Activated T-cell treated with anti-CD3 and anti-CD28 coated beads for 1 hour (primary cell): ENCODE measurements around the gene MGST3.
"Not testable (repeated sequence)": the region's sequence is repeated elsewhere in the genome, so short reads cannot be mapped to it uniquely, and the experiment has no call there.

Experiments used
- DNase-seq: peaks from one replicate; pipeline ENCODE4 v3.0.0-alpha.2; 2020; ENCODE audit warnings: low read depth

MGST3 gene

GRCh38 chr1:165658766-165659580 is 27.9 kb downstream of the MGST3 start:
- DNase-seq, result not testable (repeated sequence)

DNA sequence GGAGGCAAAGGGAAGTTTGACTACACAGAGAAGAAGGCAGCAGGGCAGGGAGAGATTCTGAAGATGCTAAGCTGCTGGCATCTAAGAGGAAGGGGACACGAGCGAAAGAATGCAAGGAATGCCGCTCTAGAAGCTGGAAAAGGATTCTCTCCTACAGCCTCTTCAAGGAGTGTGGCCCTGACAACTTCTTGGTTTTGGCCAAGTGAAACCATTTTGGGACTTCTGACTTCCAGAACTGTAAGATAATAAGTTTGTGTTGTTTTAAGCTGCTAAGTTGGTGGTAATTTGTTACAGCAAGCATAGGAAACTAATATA is 28.5 kb downstream of the MGST3 start:
- DNase-seq, result no peak

DNA sequence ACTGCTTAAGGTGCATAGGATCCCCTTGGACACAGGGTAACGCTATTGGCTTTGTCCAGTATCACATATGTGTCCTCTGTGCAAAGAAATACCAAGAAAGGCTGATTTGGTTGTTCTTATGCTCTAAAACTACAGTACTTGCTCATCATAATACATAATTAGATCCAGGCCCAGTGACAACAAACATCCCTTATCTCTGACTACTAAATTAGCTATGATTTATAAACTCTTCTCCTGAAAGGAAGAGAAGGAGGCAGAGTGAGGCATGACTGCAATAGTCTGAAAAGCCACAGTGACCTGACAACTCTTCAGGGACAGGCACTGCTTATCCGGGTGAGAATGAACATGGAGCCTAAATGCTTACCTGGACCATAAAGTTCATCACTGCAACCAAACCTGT is 30.7 kb downstream of the MGST3 start:
- DNase-seq, result no peak

- DNase-seq, result no peak
These were observed 31.2 kb downstream of the MGST3 start for GRCh38 chr1:165662186-165662585.

DNA sequence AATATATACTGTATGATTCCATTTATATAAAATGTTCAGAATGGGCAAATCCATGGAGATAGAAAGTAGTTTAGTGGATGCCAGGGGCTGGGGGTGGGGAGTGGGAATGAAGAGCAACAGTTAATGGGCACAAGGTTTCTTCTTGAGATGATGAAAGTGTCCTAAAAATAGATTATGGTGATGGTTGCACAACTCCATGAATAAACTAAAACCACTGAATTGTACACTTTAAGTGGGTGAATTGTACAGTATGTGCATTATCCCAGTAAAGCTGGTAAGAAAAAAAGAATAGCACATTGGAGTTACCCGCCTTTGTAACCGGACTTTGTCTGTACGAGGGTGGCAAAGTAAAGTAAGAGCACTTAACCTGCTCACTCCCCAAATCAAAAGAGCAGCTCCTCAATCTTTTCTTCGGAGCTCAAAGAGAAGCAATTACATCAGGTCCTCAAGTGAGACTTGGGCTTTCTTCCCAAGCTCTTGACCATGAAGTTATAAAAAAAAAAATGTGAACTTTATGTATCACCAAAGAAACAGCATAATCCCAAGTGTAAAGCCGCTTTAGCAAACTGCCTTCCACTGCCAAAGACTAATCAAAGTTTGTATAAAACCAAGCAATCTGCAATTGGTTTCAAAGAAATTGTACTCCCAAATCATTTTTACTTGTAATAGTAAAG is 35.3 kb downstream of the MGST3 start:
- DNase-seq, result no peak

DNA sequence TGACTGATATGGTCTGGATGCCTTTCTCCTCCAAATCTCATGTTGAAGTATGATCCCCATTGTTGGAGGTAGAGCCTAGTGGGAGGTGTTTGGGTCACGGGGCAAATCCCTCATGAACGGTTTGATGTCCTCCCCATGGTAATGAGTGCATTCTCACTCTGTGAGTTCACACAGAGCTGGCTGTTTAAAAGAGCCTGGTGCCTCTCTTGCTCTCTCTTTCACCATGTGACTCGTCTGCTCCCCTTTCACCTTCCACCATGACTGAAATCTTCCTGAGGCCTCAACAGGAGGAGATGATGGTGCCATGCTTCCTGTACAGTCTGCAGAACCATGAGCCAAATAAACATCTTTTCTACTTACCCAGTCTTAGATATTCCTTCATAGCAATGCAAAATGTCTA is 37.1 kb downstream of the MGST3 start:
- no peak for DNase-seq

GRCh38 chr1:165671526-165671925 is 40.5 kb downstream of the MGST3 start:
- no peak for DNase-seq

GRCh38 chr1:165674599-165674998 is 43.6 kb downstream of the MGST3 start:
- no peak for DNase-seq

- DNase-seq, result no peak
These were observed 44.8 kb downstream of the MGST3 start for GRCh38 chr1:165675794-165676193.

GRCh38 chr1:165678509-165678908 is 47.5 kb downstream of the MGST3 start:
- DNase-seq, result no peak

- DNase-seq, result no peak
These were observed 48.4 kb downstream of the MGST3 start for GRCh38 chr1:165679282-165680036.

DNA sequence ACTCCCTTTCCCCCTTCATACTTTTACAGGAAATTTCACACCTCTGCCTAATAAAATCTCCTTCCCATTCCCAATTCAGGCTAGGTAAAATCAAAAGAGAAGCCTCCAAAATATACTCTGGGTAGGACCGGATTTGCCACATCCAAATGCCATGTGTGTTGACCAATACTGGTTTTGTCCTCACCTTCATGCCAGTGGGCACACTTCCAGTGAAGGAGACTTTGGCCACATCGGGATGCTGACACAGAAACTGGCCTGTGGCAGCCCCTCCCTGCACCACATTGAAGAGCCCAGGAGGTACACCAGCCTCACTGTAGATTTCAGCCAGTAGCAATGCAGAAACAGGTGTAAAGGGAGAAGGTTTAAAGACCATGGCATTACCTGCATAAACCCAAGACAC is 49.3 kb downstream of the MGST3 start:
- no peak for DNase-seq

- not testable (repeated sequence) for DNase-seq
These were observed 49.7 kb downstream of the MGST3 start for GRCh38 chr1:165680773-165681172.

DNA sequence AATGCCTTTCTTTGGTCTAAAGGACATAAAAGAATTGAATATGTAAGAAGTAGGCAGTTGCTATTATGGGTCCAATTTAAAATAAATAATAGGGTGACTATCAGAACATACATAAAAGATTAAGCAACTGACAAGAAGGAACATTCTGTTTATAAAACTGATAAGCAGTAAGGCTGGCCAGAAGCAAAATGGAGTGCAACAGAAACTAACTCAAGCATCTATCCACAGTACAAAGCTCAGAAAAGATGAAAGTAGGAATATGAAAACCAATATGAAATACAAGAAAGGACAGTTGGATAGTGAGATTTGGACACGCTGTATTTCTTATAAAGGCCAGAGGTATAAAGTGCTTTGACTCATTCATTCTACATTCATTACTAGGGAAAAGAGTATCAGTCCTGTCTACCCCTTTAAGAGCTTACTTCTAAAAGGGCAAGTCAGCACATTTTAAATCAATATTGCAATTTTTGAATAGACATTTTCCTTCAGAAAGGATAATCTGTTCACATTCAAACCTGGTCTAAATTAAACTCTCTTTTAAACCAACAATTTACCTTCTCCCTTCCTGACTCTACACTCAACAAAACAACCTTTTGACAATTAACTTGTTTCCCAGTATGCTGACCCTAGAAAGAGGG is 52.9 kb downstream of the MGST3 start:
- DNase-seq, result no peak

- no peak for DNase-seq
These were observed 55.3 kb downstream of the MGST3 start for GRCh38 chr1:165686121-165686970.

DNA sequence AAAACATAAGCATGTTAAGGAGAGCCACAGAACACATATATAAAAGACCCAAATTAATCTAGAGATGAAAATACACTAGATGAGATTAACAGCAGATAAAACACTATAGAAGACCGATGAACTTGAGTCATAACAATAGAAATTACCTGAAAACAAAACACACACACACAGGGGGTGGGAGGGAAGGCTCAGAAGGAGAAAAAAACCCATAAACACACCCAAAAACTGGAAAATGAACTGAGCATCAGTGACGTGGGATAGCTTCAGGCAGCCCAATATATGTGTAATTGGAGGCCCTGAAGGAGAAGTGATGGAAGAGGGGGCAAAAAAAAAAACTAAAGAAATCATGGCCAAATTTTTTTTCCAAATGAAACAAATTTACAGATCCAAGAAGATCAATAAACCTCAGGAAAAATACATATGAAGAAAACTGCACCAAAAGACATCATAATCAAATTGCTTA is 56.0 kb downstream of the MGST3 start:
- no peak for DNase-seq

DNA sequence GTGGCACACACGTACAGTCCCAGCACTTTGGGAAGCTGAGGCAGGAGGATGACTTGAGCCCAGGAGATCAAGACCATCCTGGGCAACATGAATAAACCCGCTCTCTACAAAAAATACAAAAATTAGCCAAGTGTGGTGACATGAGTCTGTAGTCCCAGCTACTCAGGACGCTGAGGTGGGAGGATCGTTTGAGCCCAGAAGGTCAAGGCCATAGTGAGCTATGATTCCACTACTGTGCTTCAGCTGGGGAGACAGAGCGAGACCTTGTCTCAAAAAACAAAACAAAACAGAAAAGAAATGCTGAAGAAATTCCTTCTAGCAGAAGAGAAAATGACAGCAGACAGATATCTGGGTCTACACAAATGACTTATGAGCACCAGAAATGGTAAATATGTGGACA is 57.0 kb downstream of the MGST3 start:
- DNase-seq, result no peak

GRCh38 chr1:165695031-165695430 is 64.0 kb downstream of the MGST3 start:
- no peak for DNase-seq

GRCh38 chr1:165696625-165697100 is 65.6 kb downstream of the MGST3 start:
- no peak for DNase-seq

- no peak for DNase-seq
These were observed 66.5 kb downstream of the MGST3 start for GRCh38 chr1:165697491-165697880.
